ENCODE results near the gene SLC25A11. TPM values are rescaled to one million over a fixed set of nuclear protein-coding genes. Genes with fewer than 3 reads are reported as not detected.
A peak's percentile ranks its signal among the peaks of the same experiment; 100 is the strongest.

Gene SLC25A11
- total RNA-seq, 1 donor from 2014 or later, result 219 TPM

GRCh38 chr17:4972752-4973151, 32.9 kb upstream of the SLC25A11 start:
- Histone ChIP-seq H3K27ac (replicated peaks) (peak overlapping the region; percentile 80), H3K4me3 (no peak overlapping the region), H3K4me1 (peaks cover 67% of the 10 kb centered on the region), H3K27me3 (ENCODE audit: low read depth) (no peaks in the 10 kb centered on the region), H3K36me3 (peaks cover 51% of the 10 kb centered on the region), H3K9me3 (replicated peaks) (no peaks in the 10 kb centered on the region)
- intact Hi-C loops (cut with micrococcal nuclease), result no loop called here
- TF ChIP-seq, protein P1, sequence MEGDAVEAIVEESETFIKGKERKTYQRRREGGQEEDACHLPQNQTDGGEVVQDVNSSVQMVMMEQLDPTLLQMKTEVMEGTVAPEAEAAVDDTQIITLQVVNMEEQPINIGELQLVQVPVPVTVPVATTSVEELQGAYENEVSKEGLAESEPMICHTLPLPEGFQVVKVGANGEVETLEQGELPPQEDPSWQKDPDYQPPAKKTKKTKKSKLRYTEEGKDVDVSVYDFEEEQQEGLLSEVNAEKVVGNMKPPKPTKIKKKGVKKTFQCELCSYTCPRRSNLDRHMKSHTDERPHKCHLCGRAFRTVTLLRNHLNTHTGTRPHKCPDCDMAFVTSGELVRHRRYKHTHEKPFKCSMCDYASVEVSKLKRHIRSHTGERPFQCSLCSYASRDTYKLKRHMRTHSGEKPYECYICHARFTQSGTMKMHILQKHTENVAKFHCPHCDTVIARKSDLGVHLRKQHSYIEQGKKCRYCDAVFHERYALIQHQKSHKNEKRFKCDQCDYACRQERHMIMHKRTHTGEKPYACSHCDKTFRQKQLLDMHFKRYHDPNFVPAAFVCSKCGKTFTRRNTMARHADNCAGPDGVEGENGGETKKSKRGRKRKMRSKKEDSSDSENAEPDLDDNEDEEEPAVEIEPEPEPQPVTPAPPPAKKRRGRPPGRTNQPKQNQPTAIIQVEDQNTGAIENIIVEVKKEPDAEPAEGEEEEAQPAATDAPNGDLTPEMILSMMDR (IDR thresholded peaks at IDR 0.05; ENCODE audit: borderline replicate concordance), result no peak
- DNase-seq, result no peak

DNA sequence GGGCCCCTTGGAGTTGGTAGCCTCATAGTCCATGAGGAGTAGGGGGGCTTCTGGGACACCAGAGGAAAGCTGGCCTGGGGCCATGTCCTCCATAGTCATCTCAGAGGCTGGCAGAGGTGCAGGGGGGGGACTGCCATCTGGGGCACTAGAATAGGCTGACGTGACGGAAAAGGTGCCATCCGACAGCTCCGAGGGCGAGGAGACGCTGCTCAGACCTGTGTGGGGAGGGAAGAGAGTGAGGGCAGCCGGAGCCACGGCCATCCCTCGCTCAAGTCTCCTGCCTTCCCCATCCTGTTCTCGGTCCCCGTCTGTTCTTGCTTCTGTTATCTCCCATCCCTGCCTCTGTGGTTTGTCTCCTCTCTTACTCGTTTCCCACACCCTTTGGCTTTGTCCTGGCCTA, 32.5 kb upstream of the SLC25A11 start:
- Histone ChIP-seq H3K9me3 (replicated peaks) (no peaks in the 10 kb centered on the region), H3K4me3 (no peak overlapping the region), H3K36me3 (peaks cover 47% of the 10 kb centered on the region), H3K27me3 (ENCODE audit: low read depth) (no peaks in the 10 kb centered on the region), H3K27ac (replicated peaks) (peak overlapping the region; percentile 80), H3K4me1 (peaks cover 67% of the 10 kb centered on the region)
- TF ChIP-seq, protein P1 (IDR thresholded peaks at IDR 0.05; ENCODE audit: borderline replicate concordance), result no peak
- no peak for DNase-seq
- intact Hi-C loops (cut with micrococcal nuclease), result no loop called here

DNA sequence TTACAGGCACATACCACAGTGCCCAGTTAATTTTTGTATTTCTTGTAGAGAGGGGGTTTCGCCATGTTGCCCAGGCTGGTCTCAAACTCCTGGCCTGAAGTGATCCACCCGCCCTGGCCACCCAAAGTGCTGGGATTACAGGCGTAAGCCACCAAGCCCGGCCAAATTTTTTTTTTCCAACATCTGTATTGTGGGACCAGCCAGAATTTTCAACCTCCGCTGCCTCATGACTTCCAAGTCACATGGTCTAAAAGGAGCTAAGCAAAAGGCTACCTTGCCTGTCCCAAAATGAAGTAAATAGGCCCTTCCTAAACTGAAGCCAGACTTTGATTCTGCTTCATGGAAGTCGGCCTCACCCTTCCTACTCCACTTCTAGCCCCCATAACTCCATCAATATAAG, 32.0 kb upstream of the SLC25A11 start:
- peaks cover 42% of the 10 kb centered on the region for H3K36me3 ChIP-seq

DNA sequence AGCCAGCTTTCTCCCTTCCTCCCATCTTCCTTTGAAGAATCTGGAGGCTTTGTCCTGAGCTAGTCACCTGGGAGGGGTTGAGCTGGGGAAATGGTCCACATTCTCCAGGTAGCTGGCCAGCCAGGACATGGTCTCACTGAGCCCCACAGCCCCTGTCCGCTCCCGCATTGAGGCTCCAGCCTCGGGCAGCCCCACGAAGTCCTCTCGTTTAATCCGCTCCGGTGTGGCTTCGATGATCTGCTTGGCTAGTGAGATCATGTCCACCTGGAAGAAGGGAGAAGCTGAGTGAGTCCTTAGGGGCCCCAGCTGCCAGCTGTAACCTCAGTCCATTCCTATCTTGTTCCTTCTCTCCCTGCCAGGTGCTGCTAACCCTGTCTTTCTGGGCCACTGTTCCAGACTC, 30.4 kb upstream of the SLC25A11 start:
- no peak for DNase-seq
- H3K27me3 ChIP-seq (ENCODE audit: low read depth), result no peaks in the 10 kb centered on the region
- H3K4me3 ChIP-seq, result no peak overlapping the region
- TF ChIP-seq, protein P1 (IDR thresholded peaks at IDR 0.05; ENCODE audit: borderline replicate concordance), result no peak
- H3K4me1 ChIP-seq, result peaks cover 75% of the 10 kb centered on the region
- peak overlapping the region; percentile 98 for H3K27ac ChIP-seq (replicated peaks)
- H3K9me3 ChIP-seq (replicated peaks), result no peaks in the 10 kb centered on the region
- peaks cover 30% of the 10 kb centered on the region for H3K36me3 ChIP-seq
- intact Hi-C loops (cut with micrococcal nuclease), result no loop called here

More for the DNA sequence above, 32.0 kb upstream of the SLC25A11 start:
- H3K4me3 ChIP-seq, result no peak overlapping the region
- H3K27me3 ChIP-seq (ENCODE audit: low read depth), result no peaks in the 10 kb centered on the region
- intact Hi-C loops (cut with micrococcal nuclease), result no loop called here
- TF ChIP-seq, protein P1 (IDR thresholded peaks at IDR 0.05; ENCODE audit: borderline replicate concordance), result no peak
- H3K4me1 ChIP-seq, result peaks cover 68% of the 10 kb centered on the region
- H3K27ac ChIP-seq (replicated peaks), result peak overlapping the region; percentile 80
- DNase-seq, result no peak
- no peaks in the 10 kb centered on the region for H3K9me3 ChIP-seq (replicated peaks)

GRCh38 chr17:4969551-4970173, 29.8 kb upstream of the SLC25A11 start:
- no peak for DNase-seq
- Histone ChIP-seq H3K4me1 (peaks cover 71% of the 10 kb centered on the region), H3K9me3 (replicated peaks) (no peaks in the 10 kb centered on the region), H3K27me3 (ENCODE audit: low read depth) (no peaks in the 10 kb centered on the region), H3K36me3 (peaks cover 32% of the 10 kb centered on the region), H3K4me3 (peak overlapping the region; percentile 90), H3K27ac (replicated peaks) (peak overlapping the region; percentile 98)
- TF ChIP-seq, protein P1 (IDR thresholded peaks at IDR 0.05; ENCODE audit: borderline replicate concordance), result no peak
- intact Hi-C loops (cut with micrococcal nuclease), result no loop called here

Measured in left ventricle myocardium inferior (tissue), 1 donor.